Lower leg skin (tissue), 3 donors: ENCODE results near the gene LOXHD1.

Experiments
- CTCF ChIP-seq, 3 donors: fragments of 450-650 bp; IDR thresholded peaks; one replicate each; pipeline ENCODE4 v1.5.1; 2016; ENCODE audit warnings: antibody characterized with exemption in 3 of 3, mild to moderate bottlenecking in 3 of 3, moderate library complexity in 2 of 3
- POLR2A ChIP-seq, 2 donors: fragments of 450-650 bp; IDR thresholded peaks; one replicate each; pipeline ENCODE4 v1.6.1; 2016 to 2017; ENCODE audit warnings: antibody characterized with exemption in 2 of 2, mild to moderate bottlenecking in 1 of 2, moderate library complexity in 1 of 2

GRCh38 chr18:46573156-46573555, 83.9 kb downstream of the LOXHD1 start:
- TF ChIP-seq POLR2A (IDR thresholded peaks at IDR 0.05) (no peak), CTCF (IDR thresholded peaks at IDR 0.05) (no peak)
